ENCODE data around the gene BACE1-AS.

Gene BACE1-AS

DNA sequence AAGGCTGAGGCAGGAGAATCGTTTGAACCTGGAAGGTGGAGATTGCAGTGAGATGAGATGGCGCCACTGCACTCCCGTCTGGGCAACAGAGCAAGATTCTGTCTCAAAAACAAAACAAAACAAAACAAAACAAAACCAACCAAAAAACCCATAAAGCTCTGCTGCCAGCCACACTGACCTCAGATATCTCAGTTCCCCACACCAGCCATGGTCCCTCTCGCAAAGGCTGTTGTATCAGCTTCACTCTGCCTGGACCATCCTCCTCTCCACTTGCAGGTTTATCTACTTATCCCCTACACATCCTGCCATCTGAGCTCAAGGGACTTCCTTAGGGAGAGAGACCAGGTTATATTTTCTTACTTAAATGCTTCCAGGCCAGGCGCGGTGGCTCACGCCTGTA, 11.1 kb downstream of the BACE1-AS start:
- H3K27ac ChIP-seq, result no peak overlapping the region
- no peaks in the 10 kb centered on the region for H4K20me1 ChIP-seq
- TF ChIP-seq Cebpa-rat (IDR thresholded peaks at IDR 0.05), result no peak
- no peak overlapping the region for H3K9ac ChIP-seq
- no peak overlapping the region for H3K4me2 ChIP-seq
- peaks cover 10% of the 10 kb centered on the region for H3K4me1 ChIP-seq
- no peaks in the 10 kb centered on the region for H3K36me3 ChIP-seq
- no peaks in the 10 kb centered on the region for H3K9me3 ChIP-seq
- no peaks in the 10 kb centered on the region for H3K27me3 ChIP-seq
- H3K4me3 ChIP-seq, result no peak overlapping the region

GRCh38 chr11:117303101-117303500, 12.0 kb downstream of the BACE1-AS start:
- Histone ChIP-seq H3K4me3 (no peak overlapping the region), H3K4me2 (peak overlapping the region; percentile 54), H3K36me3 (no peaks in the 10 kb centered on the region), H3K27ac (no peak overlapping the region), H3K9ac (no peak overlapping the region), H3K9me3 (no peaks in the 10 kb centered on the region), H3K4me1 (peaks cover 10% of the 10 kb centered on the region), H4K20me1 (no peaks in the 10 kb centered on the region), H3K27me3 (no peaks in the 10 kb centered on the region)
- no peak for TF ChIP-seq Cebpa-rat (IDR thresholded peaks at IDR 0.05)

- Histone ChIP-seq H3K9me3 (no peaks in the 10 kb centered on the region), H3K4me1 (peaks cover 10% of the 10 kb centered on the region), H3K27me3 (no peaks in the 10 kb centered on the region), H3K4me3 (no peak overlapping the region), H3K36me3 (no peaks in the 10 kb centered on the region), H3K4me2 (peak overlapping the region; percentile 54; the same call in 1 of the 2 replicates), H4K20me1 (no peaks in the 10 kb centered on the region), H3K9ac (no peak overlapping the region), H3K27ac (no peak overlapping the region)
- no peak for TF ChIP-seq Cebpa-rat (IDR thresholded peaks at IDR 0.05)
These were observed 12.6 kb downstream of the BACE1-AS start for GRCh38 chr11:117303646-117304315.

DNA sequence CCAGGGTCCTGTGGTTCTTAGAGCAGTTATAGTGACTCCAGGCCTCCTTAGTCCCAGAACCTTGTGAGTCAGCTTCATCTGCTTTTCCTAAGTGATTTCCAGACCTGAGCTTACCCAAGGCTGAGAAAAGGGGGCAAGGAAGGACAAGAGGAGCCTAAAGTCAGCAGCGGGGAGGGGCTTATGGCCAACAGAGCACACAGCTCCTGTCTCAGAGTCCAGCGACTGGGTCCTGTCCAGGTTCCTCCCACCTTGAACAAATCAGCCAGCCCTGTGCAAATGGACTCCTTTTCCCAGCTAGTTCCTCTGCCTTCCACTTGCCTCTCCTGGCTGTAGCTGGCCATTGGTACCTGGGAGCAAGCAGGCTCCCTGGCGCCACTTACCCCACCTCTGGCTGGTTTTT, 14.0 kb downstream of the BACE1-AS start:
- no peak overlapping the region for H3K27ac ChIP-seq
- no peaks in the 10 kb centered on the region for H3K27me3 ChIP-seq
- H3K4me1 ChIP-seq, result peaks cover 10% of the 10 kb centered on the region
- no peak for TF ChIP-seq Cebpa-rat (IDR thresholded peaks at IDR 0.05)
- no peaks in the 10 kb centered on the region for H3K36me3 ChIP-seq
- no peaks in the 10 kb centered on the region for H4K20me1 ChIP-seq
- H3K4me3 ChIP-seq, result no peak overlapping the region
- H3K9ac ChIP-seq, result no peak overlapping the region
- H3K4me2 ChIP-seq, result no peak overlapping the region
- no peaks in the 10 kb centered on the region for H3K9me3 ChIP-seq

GRCh38 chr11:117309310-117309709, 18.2 kb downstream of the BACE1-AS start:
- H3K27ac ChIP-seq, result no peak overlapping the region
- no peaks in the 10 kb centered on the region for H4K20me1 ChIP-seq
- peaks cover 6% of the 10 kb centered on the region; the same call in 1 of the 2 replicates for H3K27me3 ChIP-seq
- no peak overlapping the region for H3K4me3 ChIP-seq
- no peaks in the 10 kb centered on the region for H3K36me3 ChIP-seq
- no peak overlapping the region for H3K9ac ChIP-seq
- no peak overlapping the region for H3K4me2 ChIP-seq
- H3K9me3 ChIP-seq, result no peaks in the 10 kb centered on the region
- TF ChIP-seq Cebpa-rat (IDR thresholded peaks at IDR 0.05), result no peak
- H3K4me1 ChIP-seq, result no peaks in the 10 kb centered on the region

- Histone ChIP-seq H3K9me3 (no peaks in the 10 kb centered on the region), H3K27ac (no peak overlapping the region), H3K36me3 (no peaks in the 10 kb centered on the region), H3K4me1 (peaks cover 10% of the 10 kb centered on the region), H4K20me1 (no peaks in the 10 kb centered on the region), H3K4me3 (no peak overlapping the region), H3K4me2 (no peak overlapping the region), H3K9ac (no peak overlapping the region), H3K27me3 (peaks cover 41% of the 10 kb centered on the region)
- TF ChIP-seq Cebpa-rat (IDR thresholded peaks at IDR 0.05), result no peak
These were observed 21.9 kb downstream of the BACE1-AS start for GRCh38 chr11:117313091-117313490.

GRCh38 chr11:117313828-117314768, 23.0 kb downstream of the BACE1-AS start:
- Histone ChIP-seq H3K9ac (no peak overlapping the region), H3K4me2 (peak overlapping the region; percentile 99; the same call in 1 of the 2 replicates), H3K4me1 (peaks cover 10% of the 10 kb centered on the region), H3K4me3 (no peak overlapping the region), H4K20me1 (no peaks in the 10 kb centered on the region), H3K27me3 (peaks cover 41% of the 10 kb centered on the region), H3K9me3 (no peaks in the 10 kb centered on the region), H3K36me3 (no peaks in the 10 kb centered on the region), H3K27ac (no peak overlapping the region)
- TF ChIP-seq Cebpa-rat (IDR thresholded peaks at IDR 0.05), result no peak

DNA sequence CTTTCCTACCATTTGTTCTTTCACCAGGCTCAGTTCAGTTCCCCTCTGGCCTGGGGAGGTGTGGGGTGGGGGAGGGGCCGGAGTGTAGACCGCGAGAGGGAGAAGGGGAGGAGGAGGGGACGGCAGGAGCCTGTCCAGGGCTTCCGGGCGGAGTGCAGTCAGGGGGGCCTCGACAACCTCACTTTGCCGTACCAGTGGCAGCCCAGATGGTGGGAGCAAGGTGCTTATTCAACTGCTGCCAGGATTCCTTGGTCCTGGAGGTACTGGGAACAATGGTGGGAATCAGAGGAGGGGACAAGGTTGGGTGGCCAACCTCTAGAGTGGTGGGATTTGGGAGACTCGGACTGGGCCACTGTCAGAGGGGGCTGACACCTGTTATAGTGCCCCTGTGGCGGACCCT, 23.7 kb downstream of the BACE1-AS start:
- Histone ChIP-seq H3K27ac (no peak overlapping the region), H3K4me3 (peak overlapping the region; percentile 81)

DNA sequence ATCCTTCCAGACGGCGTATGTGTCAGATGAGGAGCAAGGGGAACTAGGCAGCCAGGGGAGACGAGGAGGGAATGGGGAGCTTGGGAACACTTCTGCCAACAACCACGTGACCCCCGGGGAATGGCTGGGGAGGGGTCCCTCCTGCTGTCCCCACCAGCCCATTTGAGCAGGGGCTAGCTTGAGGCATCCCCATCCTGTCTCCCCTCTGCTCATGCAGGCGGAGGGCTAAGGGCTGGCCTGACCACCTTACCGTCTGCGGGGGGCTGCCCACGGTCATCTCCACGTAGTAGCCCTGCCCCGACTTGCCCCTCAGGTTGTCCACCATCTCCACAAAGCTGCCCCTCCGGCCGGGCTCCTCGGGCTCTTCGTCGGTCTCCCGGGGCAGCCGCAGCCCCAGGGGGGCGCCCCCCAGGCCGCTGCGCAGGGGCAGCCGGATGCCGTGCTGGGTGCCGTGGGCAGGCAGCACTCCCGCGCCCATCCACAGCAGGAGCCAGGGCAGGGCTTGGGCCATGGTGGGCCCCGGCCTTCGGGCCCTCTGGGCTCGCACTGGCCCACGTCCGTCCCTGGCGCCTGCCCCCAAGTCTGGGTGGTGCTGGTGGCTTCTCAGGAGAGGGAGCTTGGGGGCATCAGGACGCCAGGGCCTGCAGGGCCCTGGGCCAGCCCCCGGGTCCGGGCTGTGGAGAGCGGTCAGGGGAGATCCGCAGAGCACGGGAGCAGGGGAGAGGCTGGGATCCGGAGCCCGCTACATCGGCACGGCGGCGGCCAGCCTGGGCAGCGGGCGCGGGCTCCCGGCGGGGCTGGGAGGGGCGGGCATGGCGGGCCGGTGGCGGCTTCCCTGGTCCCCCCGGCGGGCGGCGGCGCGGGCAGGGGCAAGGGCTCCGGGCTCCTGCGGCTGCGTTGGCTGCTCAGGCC, 24.4 kb downstream of the BACE1-AS start:
- Histone ChIP-seq H3K4me2 (peak overlapping the region; percentile 99), H3K27ac (peak overlapping the region; percentile 53; the same call in 1 of the 2 replicates), H3K4me1 (peaks cover 10% of the 10 kb centered on the region), H3K4me3 (peak overlapping the region; percentile 81), H3K9me3 (no peaks in the 10 kb centered on the region), H4K20me1 (no peaks in the 10 kb centered on the region), H3K27me3 (peaks cover 41% of the 10 kb centered on the region), H3K36me3 (no peaks in the 10 kb centered on the region), H3K9ac (peak overlapping the region; percentile 77)
- no peak for TF ChIP-seq Cebpa-rat (IDR thresholded peaks at IDR 0.05)

More for the DNA sequence above, 23.7 kb downstream of the BACE1-AS start:
- Histone ChIP-seq H3K36me3 (no peaks in the 10 kb centered on the region), H4K20me1 (no peaks in the 10 kb centered on the region), H3K9ac (no peak overlapping the region; the same call in 1 of the 2 replicates), H3K4me2 (peak overlapping the region; percentile 99), H3K27me3 (peaks cover 41% of the 10 kb centered on the region), H3K4me1 (peaks cover 10% of the 10 kb centered on the region), H3K9me3 (no peaks in the 10 kb centered on the region)
- no peak for TF ChIP-seq Cebpa-rat (IDR thresholded peaks at IDR 0.05)
